GM12873 (cell line): ENCODE results near the gene ERCC2.

Experiments used
- TF ChIP-seq, protein P1 (sequence below): IDR thresholded peaks from 2 replicates; pipeline ENCODE4 v1.5.1; 2012; ENCODE audit warnings: low read depth, mild to moderate bottlenecking, moderate library complexity, low read length, control low read depth; ENCODE audit not compliant: insufficient read depth; ENCODE audit errors: missing control alignments

The ERCC2 gene

DNA sequence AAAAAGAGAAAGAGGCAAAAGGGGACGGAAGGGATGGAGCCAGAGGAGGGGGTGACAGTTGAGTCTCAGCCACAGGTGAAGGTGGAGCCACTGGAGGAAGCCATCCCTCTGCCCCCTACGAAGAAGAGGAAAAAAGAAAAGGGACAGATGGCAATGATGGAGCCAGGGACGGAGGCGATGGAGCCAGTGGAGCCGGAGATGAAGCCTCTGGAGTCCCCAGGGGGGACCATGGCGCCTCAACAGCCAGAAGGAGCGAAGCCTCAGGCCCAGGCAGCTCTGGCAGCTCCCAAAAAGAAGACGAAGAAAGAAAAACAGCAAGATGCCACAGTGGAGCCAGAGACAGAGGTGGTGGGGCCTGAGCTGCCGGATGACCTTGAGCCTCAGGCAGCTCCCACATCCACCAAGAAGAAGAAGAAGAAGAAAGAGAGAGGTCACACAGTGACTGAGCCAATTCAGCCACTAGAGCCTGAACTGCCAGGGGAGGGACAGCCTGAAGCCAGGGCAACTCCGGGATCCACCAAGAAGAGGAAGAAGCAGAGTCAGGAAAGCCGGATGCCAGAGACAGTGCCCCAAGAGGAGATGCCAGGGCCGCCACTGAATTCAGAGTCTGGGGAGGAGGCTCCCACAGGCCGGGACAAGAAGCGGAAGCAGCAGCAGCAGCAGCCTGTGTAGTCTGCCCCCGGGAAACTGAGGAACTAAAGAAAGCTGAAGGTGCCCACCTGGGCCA lies 38.6 kb upstream of the ERCC2 start:
- TF ChIP-seq, protein P1, sequence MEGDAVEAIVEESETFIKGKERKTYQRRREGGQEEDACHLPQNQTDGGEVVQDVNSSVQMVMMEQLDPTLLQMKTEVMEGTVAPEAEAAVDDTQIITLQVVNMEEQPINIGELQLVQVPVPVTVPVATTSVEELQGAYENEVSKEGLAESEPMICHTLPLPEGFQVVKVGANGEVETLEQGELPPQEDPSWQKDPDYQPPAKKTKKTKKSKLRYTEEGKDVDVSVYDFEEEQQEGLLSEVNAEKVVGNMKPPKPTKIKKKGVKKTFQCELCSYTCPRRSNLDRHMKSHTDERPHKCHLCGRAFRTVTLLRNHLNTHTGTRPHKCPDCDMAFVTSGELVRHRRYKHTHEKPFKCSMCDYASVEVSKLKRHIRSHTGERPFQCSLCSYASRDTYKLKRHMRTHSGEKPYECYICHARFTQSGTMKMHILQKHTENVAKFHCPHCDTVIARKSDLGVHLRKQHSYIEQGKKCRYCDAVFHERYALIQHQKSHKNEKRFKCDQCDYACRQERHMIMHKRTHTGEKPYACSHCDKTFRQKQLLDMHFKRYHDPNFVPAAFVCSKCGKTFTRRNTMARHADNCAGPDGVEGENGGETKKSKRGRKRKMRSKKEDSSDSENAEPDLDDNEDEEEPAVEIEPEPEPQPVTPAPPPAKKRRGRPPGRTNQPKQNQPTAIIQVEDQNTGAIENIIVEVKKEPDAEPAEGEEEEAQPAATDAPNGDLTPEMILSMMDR, result no peak

GRCh38 chr19:45408121-45408520 lies 37.7 kb upstream of the ERCC2 start:
- TF ChIP-seq, protein P1, result no peak

DNA sequence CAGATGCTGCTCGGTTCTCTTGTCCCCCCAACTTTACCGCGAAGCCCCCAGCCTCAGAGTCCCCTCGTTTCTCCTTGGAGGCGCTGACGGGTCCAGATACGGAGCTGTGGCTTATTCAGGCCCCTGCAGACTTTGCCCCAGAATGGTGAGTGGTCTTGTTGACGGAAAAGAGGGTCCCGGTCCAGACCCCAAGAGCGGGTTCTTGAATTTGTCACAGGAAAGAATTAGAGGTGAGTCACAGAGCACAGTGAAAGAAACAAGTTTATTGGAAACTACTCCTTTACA lies 36.7 kb upstream of the ERCC2 start:
- TF ChIP-seq, protein P1, result no peak

- TF ChIP-seq, protein P1, result no peak
Measured at GRCh38 chr19:45406226-45407090, 36.1 kb upstream of the ERCC2 start, which contains the start of gene POLR1G. Gene POLR1G (plus strand): TSS chr19:45406644. CDS start chr19:45406697, 53 bp downstream.

DNA sequence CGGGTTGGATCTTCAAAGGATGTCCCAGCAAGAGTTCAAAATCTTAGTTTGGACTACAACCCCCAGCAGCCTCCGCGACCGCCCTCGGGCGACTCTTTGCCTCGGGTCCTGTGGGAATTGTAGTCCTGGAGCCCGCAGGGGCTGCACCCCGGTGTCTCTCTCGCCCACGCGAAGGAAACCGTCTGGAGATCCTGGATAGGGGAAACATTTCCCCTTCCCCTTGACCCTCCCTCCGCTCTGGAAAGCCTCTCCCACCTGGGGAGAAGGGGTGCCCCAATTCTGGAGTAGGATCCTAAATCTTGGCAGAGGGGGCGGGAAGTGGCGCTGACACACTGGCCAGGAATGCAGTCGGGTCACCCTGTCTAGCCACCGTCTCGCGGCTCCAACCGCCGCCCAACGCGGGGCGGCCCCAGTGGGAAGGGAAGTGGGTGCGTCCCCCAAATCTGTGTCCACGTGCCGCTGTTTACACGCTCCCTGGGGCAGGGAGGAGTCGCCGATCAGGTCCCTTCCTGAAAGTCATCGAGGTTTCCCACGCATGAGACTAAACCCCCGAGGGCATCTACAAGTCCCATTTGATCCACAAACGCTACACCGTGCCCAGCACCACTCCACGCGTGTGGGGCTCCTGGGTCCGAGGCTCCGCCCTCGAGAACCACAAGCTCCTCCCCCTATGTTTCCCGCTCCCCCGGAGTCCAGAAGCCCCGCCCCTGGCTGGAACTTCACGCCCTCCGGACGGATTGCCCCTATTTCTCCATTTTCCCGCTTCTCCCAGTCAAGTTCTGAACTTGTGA lies 35.3 kb upstream of the ERCC2 start:
- TF ChIP-seq, protein P1, result no peak

GRCh38 chr19:45404557-45405434 lies 34.4 kb upstream of the ERCC2 start, which contains the start of gene PPP1R13L:
Gene PPP1R13L (minus strand): TSS chr19:45405069. CDS start chr19:45398318, 6,751 bp downstream.
- TF ChIP-seq, protein P1, result no peak
